NCI-H1417 (cell line): Measurements from ENCODE around the gene SARDH.
"Not testable (repeated sequence)": the region's sequence is repeated elsewhere in the genome, so short reads cannot be mapped to it uniquely, and the experiment has no call there.

Source experiments
- DNase-seq, 3 experiments: peaks; one replicate each; lab custom pipeline; 2025; lab: John Stamatoyannopoulos, UW

The SARDH gene

DNA sequence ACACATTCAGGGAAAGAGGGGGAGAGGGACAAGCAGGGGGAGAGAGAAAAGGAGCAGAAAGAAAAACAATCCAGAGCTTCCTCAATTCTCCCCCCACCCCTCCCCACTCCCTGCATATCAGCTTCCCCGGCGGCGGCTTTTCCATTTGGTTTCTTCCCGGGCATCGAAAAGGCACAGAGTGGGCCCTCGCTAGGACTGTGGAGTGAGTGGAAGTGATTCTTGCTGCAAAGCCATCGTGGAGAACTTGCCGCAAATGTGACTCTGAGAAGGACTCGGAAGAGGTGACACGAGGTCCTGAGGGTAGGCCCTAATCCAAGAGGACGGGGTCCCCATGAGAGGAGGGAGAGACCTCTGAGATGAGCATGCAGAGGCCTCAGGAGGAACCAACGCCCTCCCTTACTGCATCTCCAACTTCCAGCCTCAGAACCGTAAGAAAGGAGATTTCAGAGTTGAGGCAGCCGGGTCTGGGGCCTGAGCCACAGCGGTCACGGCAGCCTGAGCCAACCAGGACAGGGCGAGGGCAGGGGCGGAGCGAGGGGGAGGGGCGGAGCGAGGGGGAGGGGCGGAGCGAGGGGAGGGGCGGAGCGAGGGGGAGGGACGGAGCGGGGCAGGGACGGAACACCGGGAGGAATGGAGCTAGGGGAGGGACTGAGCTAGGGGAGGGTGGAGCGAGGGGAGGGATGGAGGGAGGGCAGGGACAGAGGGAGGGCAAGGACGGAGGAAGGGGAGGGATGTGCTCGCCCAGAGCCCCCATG, 21.2 kb upstream of the SARDH start:
- DNase-seq, result no peak

DNA sequence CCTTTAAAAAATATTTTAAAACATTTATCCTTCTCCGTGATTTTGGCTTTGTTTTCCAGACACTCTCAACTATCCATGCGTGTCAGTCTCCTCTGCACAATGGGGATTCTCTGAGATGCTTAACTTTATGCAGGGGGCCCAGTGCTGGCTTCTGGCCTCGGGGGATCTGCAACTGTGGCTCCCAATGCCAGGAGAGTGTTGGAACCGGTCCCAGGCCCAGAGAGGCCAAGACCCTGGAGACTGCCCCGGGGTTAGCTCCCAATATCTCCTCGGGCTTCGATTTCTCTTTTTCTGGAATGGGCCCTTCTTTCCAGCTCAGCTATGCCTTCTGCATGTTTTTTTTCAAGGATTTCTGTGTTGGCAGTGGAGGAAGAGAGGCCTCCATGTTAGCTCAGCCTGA, 20.1 kb upstream of the SARDH start:
- no peak for DNase-seq

DNA sequence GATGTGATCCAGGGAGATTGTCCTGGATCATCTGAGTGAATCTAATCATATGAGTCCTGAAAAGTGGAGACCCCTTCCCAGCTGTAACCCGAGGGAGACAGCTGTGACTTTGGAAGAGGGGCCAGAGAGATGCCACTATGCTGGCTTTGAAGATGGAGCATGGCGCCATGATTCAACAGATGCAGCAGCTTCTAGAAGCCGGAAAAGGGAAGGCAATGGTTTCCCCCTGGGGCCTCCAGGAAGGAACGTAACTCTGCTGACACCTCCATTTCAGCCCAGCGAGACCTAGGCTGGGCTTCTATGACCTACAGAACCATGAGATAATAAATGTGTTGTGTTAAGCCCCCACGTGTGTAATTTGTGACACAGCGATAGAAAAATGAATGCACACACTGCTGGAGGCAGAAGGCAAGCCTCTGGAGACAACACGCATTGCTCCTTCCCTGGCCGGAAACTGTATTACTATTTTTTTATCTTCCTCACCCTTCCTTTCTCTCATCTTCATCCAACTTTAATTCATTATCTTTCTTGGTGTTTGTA, 16.6 kb upstream of the SARDH start:
- no peak for DNase-seq

DNA sequence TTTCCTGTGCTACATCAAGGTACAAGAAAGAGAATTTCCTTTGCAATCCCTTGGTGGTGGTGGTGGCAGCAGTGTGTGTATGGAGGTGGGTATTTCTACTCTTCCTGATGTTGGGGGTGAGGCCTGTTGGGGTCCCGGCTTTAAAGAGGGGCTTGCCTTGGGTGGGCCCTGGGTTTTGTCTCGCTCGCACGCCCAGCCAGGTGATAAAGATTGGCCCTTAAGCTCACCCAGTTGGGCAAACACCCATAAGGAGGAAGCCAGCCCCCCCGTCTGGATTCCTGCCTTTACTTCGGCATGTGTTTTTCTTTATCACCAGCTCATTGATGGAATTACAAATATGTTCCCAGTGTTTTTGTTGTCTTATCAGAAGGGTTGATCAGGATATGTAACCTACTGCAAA, 16.0 kb upstream of the SARDH start:
- no peak for DNase-seq

DNA sequence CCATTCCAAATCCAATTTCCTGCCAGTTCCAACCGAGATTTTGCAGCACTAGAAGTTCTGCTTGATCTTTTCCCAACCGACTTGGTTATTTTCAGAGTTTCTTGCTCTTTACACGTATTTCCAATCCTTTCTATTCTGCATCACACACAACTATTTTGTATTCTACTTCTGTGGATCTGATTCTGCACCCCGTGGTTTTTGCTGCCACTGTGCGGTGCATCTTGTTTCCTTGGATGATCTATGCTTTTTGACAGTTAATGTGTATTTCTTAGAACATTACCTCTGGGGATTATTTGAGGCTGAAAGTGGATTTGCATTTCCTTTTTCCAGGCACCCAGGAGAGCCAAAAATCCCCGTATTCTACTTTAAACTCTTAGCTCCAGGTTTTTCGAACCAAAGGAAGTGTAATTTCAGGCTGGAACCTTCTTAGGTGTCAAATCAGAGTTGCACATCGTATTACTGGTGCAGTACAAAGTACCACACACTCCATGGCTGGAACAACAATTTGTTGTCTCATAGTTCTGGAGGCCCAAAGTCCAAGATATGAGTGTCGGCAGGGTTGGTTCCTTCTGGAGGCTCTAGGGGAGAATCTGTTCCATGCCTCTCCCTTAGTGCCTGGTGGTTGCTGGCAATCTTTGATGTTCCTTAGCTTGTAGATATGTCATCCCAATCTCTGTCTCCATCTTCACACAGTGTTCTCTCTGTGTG, 14.7 kb upstream of the SARDH start:
- DNase-seq, result no peak

DNA sequence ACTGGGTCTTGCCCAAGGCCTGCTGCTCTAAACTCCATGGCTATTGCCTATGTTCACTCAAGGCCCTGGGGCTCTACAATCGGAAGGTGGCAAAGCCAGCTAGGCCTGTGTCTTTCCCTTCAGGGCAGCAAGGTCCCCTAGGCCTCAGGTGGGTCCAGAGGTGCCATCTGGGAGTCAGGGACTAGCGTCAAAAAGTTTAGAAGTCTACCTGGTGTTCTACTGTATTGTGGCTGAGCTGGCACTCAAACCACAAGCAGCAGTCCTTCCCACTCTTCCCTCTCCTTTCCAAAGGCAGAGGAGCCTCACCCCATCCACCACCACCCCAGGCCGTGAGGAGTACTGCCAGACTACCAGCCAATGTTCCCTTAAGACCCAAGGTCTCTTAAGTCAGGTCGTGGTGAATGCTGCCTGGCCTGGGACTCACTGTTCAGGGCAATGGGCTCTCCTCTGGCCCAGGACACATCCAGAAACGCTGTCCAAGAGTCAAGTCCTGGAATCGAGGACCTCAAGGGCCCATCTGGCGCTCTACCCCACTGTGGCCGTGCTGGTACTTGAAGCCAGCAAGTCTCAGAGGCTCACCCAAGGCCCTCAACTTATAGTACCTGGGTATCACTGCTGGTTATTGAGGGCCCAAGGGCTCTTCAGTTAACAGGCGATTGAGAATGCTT, 13.0 kb upstream of the SARDH start:
- DNase-seq, result no peak

DNA sequence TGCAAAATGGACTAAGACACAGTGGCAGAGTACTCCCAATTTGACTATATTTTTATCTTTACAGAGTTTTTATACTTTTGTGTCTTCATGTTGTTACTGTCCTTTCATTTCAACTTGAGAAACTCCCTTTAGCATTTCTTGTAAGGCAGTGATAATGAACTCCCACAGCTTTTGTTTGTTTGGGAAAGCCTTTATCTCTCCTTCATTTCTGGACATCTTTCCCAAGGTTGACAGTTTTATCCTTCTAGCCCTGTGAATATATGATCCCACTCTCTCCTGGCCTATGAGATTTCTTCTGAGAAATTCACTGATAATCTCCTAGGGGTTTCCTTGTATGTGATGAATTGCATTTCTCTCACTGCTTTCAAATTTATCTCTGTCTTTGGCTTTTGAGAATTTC, 9.2 kb upstream of the SARDH start:
- DNase-seq, result no peak

DNA sequence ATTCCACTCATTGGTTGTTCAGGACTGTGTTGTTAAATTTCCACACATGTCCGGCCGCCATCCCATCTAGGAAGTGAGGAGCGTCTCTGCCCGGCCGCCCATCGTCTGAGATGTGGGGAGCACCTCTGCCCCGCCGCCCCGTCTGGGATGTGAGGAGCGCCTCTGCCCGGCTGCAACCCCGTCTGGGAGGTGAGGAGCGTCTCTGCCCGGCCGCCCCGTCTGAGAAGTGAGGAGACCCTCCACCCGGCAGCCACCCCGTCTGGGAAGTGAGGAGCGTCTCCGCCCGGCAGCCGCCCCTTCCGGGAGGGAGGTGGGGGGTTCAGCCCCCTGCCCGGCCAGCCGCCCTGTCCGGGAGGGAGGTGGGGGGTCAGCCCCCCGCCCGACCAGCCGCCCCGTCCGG, 6.4 kb upstream of the SARDH start:
- not testable (repeated sequence) for DNase-seq

DNA sequence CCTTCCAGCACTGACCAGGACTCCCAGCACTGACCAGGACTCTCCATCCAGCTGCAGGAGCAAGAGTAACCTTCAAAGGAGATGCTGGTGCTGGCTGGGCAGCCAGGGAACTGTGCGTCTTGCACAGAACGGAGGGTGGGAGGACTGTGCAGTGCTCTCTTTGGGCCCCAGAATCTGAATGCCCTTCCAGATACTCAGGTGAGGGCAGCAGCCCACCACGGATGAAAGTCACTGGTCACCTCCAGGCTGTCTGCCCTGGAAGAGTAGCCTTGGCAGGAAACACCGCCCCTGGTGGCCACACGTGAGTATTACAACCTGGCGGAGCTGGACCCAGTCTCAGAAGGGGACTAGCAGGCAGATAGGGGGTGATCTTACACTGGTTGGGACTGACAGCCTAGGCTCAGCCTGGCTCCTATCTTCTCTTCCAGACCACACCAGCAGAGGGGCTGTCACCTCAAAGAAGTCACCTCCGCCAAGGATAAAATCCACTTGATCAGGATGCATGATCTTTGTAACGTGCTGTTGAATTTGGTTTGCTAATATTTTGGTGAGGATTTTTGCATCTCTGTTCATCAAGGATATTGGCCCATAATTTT, 4.8 kb upstream of the SARDH start:
- DNase-seq, result peak; percentile 67 to 90 (median 79)

DNA sequence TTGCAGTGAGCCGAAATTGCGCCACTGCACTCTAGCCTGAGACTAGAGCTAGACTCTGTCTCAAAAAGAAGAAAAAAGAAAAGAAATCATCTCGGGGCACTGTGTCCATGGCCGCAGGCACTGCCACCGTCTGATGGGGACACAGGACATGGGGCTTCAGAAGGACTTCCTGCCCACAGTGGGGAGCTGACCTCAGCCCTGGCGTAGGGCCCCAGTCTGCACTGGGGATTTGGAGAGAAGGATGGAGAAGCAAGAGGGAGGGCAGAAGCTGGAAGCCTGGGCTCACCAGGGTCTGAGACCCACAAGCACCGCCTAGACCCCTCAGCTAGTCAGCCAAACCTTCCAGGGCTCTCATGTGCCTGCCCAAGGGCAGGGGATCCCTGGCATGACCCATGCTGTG, 4.1 kb upstream of the SARDH start:
- DNase-seq, result no peak

DNA sequence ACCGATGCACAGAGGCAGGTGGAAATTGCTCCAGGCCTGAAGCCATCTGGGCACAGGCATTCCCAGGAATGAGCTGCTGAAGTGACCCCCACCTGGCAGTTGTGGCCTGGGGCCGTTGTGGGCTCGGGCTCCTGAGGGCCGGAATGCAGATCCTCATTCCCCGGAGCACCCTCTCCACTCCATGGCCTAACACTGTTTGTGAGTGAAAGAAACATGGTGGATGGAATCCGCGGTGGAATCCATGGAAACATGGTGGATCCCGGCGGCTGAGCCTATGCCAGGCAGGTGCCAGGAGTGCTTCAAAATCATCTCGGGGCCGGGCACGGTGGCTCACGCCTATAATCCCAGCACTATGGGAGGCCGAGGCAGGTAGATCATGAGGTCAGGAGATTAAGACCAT, 3.6 kb upstream of the SARDH start:
- no peak for DNase-seq

DNA sequence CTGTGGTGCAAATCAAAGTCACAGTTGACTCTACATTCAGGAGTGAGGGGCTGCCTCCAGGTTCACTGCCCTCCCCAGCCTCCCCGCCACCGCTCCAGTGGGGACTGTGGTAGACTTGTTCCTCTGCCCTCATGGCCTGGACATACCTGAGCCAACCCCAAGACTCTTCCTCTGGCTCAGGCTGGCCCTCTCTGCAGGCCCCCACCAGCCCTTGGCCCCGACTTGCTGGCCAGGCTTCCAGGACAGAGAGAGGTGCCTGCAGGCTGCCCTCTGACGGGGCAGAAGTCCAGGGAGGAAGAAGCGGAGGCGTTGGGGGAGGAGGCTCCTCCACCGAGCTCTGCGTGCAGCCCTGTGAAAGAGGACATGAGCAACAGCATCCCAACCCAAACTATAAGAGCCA, 2.8 kb upstream of the SARDH start:
- no peak for DNase-seq

DNA sequence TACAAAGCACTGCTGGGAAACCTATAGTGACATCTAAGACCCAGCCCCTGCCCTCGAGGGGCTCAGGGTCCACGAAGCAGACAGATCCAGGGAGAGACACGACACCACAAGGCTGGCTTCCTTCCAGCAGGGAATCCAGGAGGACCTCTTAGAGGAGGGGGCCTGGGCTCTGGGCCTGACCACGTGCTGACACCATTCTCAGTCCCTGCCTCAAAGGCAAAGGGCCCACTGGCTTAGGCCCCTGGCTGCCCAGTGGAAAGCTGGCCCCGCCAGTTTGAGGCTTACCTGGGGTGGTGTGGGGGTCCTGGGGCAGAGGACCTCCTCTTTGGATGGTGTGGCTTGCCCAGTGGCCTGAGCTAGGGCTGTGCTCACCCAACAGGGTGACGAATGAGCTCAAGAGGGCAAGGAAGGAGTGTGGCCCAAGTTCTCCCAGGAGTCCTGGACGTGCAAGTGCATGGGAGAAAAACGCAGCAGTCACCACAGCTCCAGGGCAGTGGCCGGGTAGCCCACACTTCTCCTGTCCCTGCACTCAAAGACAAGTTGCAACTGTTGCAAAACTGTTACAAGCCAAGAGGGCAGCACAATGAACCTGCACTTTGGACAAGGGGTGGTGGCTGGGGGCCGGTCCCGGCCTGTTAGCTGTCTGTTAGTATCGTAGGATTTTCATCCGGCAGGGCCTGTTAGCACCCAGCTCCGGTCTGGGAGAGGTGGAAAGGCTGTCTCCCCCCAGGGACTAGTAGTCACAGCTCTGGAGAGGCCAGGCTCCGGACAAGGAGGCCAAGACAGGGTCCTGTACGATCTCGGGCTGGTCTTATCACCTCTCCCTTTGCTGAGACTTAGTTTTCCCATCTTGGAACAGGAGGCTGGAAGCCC, 1.5 kb upstream of the SARDH start:
- DNase-seq, result no peak

DNA sequence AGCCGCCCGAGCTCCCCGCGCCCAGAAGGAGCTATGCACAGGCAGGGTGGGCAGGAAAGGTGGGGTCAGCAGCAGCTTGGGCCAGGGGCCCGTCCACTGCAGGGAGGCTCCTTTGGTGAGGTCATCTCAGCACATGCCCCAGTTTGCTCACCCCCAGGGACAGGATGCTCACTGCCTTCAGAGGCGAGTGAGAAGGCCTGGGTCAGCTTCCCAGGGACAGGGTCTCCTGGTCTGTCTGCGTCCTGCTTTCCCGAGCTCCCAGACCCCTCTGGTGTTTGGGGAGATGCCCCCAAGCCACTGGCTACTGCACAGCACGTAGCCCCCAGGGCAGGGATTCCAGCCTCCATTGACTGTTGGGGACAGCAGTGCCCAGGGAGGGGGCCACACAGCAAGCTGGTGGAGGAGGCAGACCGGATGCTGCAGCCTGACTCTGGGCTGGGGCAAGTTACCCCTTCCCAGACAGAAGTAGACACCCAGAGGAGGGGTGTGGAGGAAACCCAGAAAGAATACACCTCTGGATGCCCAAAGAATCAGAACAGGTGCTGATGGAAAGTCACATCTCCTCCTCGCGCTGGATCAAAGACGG, 581 bp upstream of the SARDH start:
- DNase-seq, result no peak

DNA sequence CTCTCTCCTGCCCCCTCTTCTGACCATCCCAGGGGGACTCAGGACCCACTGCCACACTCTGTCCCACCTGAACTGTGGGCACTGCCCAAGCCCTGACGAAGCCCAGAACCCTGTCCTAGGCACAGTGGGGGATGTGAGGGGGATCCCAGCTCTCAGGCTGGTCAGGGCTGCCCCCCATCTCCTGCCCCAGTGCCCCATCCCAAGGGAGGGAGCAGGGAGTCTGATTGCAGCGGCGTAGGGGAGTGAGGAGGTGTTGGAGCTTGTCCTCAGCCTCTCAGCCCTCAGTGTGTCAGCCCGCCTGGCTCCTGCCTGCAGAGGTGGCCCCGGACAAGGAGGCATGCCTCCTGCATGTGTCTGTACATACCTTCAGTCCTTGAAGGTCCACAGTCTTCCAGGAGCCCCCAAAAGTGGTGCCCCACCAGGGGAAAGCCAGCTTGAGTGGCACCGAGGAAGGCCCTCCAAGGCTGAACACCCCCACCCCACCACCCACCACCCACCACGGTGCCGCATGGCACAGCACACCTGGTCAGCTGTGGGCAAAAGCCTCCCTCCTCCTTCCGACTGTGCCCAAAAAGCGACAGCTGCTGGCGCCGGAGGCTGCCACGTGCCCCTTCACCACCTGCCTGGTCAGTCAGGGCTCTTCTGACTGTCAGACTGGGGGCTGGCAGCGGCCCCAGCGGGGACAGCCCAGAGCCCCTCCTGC, 930 bp downstream of the SARDH start:
- DNase-seq, result no peak

DNA sequence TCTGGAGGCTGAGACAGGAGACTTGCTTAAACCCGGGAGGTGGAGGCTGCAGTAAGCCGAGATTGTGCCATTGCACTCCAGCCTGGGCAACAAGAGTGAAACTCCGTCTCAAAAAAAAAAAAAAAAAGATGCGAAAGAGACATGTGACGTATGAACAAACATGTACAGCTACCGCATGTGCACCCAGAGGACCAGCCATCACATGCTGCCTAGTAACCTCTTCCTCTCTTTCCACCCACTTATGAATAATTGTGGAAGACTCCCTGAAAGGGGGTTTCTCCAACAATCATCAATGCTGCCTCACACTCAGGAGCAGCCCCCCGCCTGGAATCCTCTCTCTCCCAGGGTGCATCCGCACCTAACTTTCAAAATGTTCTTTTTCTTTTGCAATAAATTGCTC, 2.2 kb downstream of the SARDH start:
- no peak for DNase-seq

DNA sequence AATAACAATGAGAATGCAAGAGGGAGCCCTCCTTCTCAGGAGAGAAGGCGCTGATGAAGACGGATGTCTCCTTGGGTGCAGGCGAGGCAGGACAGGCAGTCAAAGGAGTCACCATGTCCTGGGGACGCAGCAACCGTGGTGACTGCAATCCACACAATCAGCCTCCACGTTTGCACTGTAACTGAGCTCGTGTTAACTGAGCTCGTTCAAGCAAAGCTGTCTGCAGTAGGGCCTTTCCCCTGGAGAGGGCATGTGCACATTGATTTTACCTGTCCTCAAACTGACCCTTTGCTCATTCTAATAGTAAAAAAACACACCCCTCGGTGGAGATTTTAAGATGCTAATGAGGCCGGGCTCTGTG, 2.8 kb downstream of the SARDH start:
- DNase-seq, result peak in 1 of 3 experiments; percentile 25

DNA sequence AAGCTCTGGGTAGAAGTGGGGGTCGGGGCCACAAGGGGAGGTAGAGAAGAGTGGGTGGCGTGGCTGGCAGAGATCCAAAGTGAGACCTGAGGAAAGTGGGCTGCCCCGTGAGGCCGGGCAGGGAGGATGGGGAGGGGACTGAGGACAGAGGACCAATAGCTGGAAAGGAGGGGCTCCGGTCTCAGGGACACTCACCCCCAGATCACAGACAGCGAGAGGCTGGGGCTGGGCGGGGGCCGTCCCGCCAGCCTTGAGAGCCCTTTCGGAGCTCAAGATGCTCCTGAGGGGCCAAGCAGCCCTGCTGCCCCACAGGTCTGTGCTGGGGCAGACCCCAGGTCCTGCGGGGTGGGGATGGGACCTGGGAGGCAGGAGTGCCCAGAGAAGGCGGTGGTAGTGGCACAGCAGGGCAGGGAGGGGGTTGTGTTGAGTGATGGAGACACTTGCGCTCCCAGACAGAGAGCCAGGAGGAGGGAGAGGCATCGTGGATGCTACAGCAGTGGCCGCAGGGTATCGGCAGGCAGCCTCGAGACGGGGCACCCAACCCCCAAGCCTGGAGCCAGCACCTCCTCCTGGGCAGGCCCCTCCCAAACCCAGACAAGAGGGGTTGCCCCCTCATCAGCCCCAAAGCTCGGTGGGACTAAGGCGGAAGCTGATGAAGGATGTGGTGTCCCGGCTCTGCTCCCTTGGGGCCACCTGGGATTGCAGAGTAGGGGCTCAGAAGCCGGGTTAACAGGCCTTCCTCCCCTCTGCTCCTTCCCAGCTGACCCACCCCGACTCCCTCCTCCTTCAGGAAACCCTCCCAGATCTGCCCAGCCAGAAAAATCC, 3.4 kb downstream of the SARDH start:
- DNase-seq, result no peak

DNA sequence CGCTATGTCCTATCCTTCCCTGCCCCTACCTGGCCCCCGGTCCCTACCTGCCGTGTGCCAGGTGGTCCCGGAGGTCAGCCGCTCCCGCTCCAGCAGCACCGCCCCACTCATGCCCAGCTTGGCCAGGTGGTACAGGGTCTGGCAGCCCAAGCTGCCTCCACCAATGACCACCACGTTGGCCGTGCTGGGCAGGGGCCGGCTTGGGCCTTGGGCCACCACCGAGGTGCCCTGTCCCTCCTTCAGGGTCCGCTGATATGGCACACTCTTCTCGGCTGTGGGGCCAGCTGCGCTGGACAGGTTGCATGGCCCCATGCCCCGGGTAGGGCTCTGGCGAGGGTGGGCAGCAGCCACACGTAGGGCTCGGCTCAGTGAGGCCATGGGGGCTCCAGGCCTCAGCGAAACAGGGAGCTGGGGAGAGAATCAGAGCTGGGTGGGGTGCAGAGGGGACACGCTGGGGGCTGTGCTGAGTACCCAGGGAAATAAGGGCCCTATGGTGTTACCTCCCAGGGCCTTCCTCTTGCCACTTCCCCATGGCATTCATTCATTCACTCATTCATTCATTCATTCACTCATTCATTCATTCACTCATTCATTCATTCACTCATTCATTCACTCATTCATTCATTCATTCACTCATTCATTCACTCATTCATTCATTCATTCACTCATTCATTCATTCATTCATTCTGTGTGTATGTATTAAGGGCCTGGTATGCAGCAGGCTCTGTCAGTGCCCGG, 4.2 kb downstream of the SARDH start:
- DNase-seq, result no peak
